Suppressor macrophage treated with lipopolysaccharide for 1 hour (primary cell): Measurements from ENCODE around the gene NHLH1.
A peak's percentile ranks its signal among the peaks of the same experiment; 100 is the strongest.

Experiments used
- DNase-seq, 3 donors: peaks; one replicate each; pipeline ENCODE4 v3.0.0-alpha.2; 2020 to 2022

Gene NHLH1

GRCh38 chr1:160359559-160360226, 7.2 kb upstream of the NHLH1 start:
- DNase-seq = peak in 1 of 3 donors; percentile 10

- DNase-seq = no peak
Measured at GRCh38 chr1:160360227-160360695, 6.6 kb upstream of the NHLH1 start.

- no peak for DNase-seq
Measured at GRCh38 chr1:160361199-160361598, 5.7 kb upstream of the NHLH1 start.

GRCh38 chr1:160361814-160362167, 5.1 kb upstream of the NHLH1 start:
- DNase-seq = no peak

- DNase-seq = peak; percentile 28 to 53 (median 52)
Measured at GRCh38 chr1:160362168-160362957, 4.5 kb upstream of the NHLH1 start.

DNA sequence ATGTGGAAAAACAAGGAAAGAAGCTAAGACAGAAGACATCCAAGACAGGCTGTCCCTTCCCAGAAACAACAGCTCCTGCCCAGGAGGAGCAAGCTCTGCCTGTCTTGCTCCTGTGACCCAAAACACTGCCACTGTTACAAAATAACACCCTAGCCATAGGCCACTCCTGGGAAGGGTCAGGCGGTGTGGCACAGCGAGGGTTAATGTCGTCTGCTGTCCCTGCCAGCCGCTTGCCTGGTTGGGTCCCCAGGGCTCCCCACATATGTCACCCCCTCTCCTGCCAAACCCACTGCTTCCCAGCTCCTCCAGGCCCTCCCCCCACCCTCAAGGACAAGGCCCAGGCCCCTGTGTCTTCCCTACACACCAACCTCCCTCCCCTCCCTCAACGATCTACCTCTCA, 3.9 kb upstream of the NHLH1 start:
- no peak for DNase-seq

GRCh38 chr1:160363951-160364735, 2.7 kb upstream of the NHLH1 start:
- DNase-seq = no peak

DNA sequence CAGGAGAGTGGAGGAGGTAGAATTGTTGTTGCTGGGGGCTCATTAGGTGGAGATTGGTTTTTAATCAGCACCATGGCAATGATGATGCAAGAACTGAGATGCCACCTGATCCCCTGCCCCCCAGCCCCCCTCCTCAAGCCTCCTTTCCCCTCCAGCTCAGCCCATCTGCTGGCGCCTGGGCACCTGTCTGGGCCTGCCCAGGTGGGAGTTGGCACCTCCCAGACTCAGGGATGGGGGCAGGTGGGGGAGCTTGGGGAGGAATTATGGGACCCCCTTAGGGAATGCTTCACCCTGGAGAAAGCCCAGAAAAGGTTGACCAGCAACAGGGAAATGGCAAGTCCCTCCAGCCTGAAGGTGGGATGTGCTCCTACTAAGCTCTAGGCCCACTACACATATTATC, 1.5 kb upstream of the NHLH1 start:
- no peak for DNase-seq

DNA sequence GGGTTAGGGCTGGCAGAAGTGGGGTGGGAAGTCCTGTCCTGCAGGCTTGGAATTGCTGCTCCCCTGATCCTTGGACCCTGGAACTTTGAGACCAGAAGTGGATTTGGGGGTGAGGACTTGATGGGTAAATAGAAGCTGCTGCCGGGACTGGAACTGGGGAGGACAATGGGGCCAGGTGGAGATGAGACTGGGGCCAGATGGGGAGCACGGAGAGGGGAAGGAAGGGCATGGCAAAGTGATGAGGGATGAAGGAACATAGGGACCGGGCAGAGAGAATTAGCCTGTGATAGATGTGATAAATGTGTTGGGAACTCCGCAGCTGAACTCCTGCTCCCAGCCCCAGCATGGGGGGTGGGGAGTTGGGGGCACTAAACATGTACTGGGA, 637 bp downstream of the NHLH1 start:
- no peak for DNase-seq

- DNase-seq = no peak
Measured at GRCh38 chr1:160367934-160368923, 1.4 kb downstream of the NHLH1 start.

DNA sequence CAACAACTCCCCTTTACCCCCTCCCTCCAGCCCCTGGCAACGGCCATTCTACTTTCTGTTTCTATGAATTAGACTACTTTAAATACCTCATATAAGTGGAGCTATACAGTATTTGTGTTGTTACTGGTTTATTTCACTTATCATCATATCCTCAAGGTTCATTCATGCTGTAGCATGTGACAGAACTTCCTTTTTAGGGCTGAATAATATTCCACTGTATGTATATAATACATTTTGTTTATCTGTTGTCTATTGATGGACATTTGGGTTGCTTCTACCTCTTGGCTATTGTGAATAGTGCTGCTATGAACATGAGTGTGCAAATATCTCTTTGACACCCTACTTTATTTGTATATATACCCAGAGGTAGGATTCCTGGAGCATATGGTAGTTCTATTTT, 2.2 kb downstream of the NHLH1 start:
- DNase-seq = no peak

- DNase-seq = no peak
Measured at GRCh38 chr1:160370561-160371345, 3.9 kb downstream of the NHLH1 start.

DNA sequence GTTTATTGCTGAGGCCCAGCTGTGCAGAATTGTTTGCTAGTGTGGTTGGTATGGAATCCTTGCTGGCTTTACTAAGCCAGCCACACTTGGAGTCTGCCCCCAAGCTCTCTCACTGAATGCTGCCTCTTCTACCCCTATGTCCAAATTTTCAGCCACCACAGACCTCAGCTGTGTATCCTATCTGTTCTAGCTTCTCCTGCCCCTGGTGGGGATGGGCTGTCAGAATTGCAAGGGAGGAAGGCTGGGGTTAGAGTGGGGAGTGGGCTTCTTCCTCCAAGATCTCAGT, 4.4 kb downstream of the NHLH1 start:
- DNase-seq = no peak

DNA sequence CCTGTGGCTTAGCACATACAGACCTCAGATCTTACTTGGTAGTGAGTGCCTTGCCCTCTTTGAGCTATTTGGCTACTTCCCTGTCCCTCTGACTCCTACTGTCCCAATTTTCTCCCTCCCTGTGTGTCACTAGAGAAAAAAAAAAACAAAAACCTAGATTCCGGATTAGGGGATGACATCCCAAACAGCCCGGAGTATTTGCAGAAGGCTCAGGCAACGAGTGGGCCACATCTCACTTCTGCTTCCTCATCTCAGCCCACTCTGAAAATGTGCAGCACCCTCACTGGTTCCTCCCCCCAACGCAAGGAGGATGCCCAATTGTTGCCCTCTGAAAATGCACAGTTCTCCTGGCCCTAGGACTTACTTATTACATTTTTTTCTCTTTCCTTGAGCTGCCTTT, 4.9 kb downstream of the NHLH1 start:
- peak; percentile 83 to 89 (median 86) for DNase-seq

DNA sequence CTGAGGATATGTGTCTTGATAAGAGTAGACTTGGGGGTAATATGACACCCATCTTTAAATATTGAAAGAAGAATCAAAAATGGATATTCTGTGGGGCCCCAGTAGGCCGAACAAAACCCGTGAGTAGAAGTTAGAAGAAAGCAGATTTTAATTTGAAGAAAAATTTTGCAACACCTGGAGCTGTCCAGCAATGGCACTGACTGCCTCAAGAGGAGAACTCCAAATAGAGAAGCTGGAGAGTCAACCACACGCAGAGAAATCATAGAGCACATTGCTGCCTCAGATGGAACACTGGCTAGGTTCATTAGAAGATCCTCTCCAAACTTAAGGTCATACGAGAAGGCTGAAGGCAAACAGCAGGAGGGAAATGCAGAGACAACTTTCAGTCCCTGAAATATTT, 6.8 kb downstream of the NHLH1 start:
- DNase-seq = peak; percentile 59 to 73 (median 62)

DNA sequence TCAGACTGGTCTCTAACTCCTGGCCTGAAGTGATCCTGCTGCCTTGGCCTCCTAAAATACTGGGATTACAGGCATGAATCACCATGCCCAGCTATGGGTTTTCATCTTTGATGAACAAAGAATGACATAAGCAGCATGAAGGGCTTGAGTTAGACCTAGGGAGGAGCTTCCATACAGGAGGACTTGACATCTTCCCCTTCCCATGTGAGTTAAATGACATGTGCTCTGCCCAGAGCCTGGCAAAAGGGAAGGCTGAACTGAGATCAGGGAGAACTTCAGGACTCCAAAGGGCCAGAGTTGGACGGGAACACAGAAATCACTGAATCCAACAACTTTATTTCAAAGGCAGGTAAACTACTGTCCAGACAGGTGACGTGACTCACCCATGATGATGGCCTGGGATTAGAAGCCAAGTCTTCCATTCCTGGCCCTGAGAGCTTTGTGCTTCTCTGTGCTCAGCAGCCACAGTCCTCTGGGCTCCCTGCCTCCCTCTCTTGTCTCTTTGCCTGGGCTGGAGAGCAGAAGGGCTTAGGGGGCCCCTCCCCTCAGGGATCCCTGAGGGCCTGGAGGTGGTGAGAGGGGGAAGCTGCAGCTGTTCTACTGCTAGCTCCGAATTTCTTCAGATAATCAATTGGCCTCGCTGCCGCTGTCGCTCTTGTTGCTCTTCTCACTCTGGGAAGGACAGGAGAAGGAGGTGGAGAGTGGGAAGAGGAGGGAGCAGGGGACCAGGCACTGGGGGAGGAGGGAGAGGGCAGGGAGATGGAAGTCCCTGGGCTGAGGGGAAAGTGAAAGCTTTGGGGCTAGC, 7.6 kb downstream of the NHLH1 start:
- peak; percentile 63 to 77 (median 63) for DNase-seq

- DNase-seq = peak; percentile 54 to 59 (median 59)
Measured at GRCh38 chr1:160375788-160376524, 9.1 kb downstream of the NHLH1 start.

GRCh38 chr1:160376525-160377131, 9.8 kb downstream of the NHLH1 start:
- DNase-seq = peak; percentile 65 to 70 (median 70)

- DNase-seq = no peak
Measured at GRCh38 chr1:160377585-160378206, 10.8 kb downstream of the NHLH1 start.
